GM10248 (cell line): ENCODE measurements around the gene GLRX.

Experiments used
- CTCF ChIA-PET: fragments of 300-600 bp; sonication (Branson Sonifier 250); formaldehyde crosslinking; extraction: SDS; loops from one replicate; lab custom pipeline; 2021; ENCODE audit warnings: antibody characterized with exemption; lab: Yijun Ruan, JAX
- POLR2A ChIA-PET: fragments of 350-650 bp; sonication (Branson Sonifier 250); formaldehyde crosslinking; extraction: SDS; loops from one replicate; lab custom pipeline; 2020; ENCODE audit warnings: antibody characterized with exemption; lab: Yijun Ruan, JAX
- DNase-seq: peaks from one replicate; pipeline ENCODE4 v3.0.0; 2012; ENCODE audit errors: extremely low spot score
- CTCF ChIP-seq: IDR thresholded peaks from 2 replicates; pipeline ENCODE4 v1.5.1; 2012; ENCODE audit warnings: mild to moderate bottlenecking, low read depth; ENCODE audit errors: extremely low read depth, missing control alignments, control extremely low read depth

Gene GLRX

GRCh38 chr5:95804736-95805539 lies 17.6 kb downstream of the GLRX start:
- no peak for TF ChIP-seq CTCF
- POLR2A ChIA-PET: interaction anchor here (0.6 kb wide), 1 partner anchor 36 kb away, joined by 3 read pairs; no protein-coding TSS in a partner anchor
- no peak for DNase-seq
- CTCF ChIA-PET: interaction anchor here (0.9 to 9.9 kb wide), 5 partner anchors 14 to 23 kb away, joined by 3 to 68 read pairs (median 4); partner anchors contain the start of gene GLRX

GRCh38 chr5:95803271-95804148 lies 19.0 kb downstream of the GLRX start:
- CTCF ChIA-PET: interaction anchor here (1.1 to 9.9 kb wide), 3 partner anchors 18 to 24 kb away, joined by 4 to 68 read pairs (median 61); partner anchors contain the start of gene GLRX
- POLR2A ChIA-PET: no interaction called here
- DNase-seq: no peak
- no peak for TF ChIP-seq CTCF

- ChIA-PET POLR2A (no interaction called here), CTCF (interaction anchor here (0.7 to 1.4 kb wide), 4 partner anchors 9 to 43 kb away, joined by 3 to 6 read pairs (median 4); no protein-coding TSS in a partner anchor)
- no peak for DNase-seq
- TF ChIP-seq CTCF: no peak
Measured at GRCh38 chr5:95801961-95802360, 20.6 kb downstream of the GLRX start.

- CTCF ChIA-PET: interaction anchor here (0.7 to 1.4 kb wide), 3 partner anchors 9 to 20 kb away, joined by 3 to 6 read pairs (median 4); no protein-coding TSS in a partner anchor
- POLR2A ChIA-PET: no interaction called here
- no peak for TF ChIP-seq CTCF
- no peak for DNase-seq
Measured at GRCh38 chr5:95801532-95801931, 21.0 kb downstream of the GLRX start.

GRCh38 chr5:95800553-95800952 lies 22.0 kb downstream of the GLRX start:
- ChIA-PET CTCF (interaction anchor here (1.6 kb wide), 1 partner anchor 47 kb away, joined by 5 read pairs; no protein-coding TSS in a partner anchor), POLR2A (no interaction called here)
- TF ChIP-seq CTCF: no peak
- no peak for DNase-seq

- no peak for DNase-seq
- TF ChIP-seq CTCF: no peak
- CTCF ChIA-PET: interaction anchor here (0.8 to 1.6 kb wide), 3 partner anchors 18 to 48 kb away, joined by 3 to 5 read pairs (median 3); no protein-coding TSS in a partner anchor
- POLR2A ChIA-PET: no interaction called here
Measured at GRCh38 chr5:95799191-95799835, 23.2 kb downstream of the GLRX start.
